Body of pancreas (tissue), 4 donors: ENCODE measurements around the gene FAM228B. TPM values are rescaled to one million over a fixed set of nuclear protein-coding genes. Genes with fewer than 3 reads are reported as not detected.
"Not testable (repeated sequence)": the region's sequence is repeated elsewhere in the genome, so short reads cannot be mapped to it uniquely, and the experiment has no call there.

Experiments
- ATAC-seq: fragments of 150-250 bp; one replicate; pipeline ENCODE4 v1.9.1; 2016
- DNase-seq, 4 donors: peaks; one replicate each; pipeline ENCODE4 v3.0.0-alpha.2; 2019
- H3K27ac ChIP-seq, 4 donors: fragments of 200-600 bp; sonication (generic); 1 replicate in 3 of 4; 2 replicates in 1 of 4; pipeline versions ENCODE4 v1.5.1 to v1.6.1; 2016 to 2019; ENCODE audit warnings: mild to moderate bottlenecking in 1 of 4, mixed read lengths in 1 of 4, moderate library complexity in 1 of 4
- H3K27me3 ChIP-seq, 2 donors: fragments of 200-600 bp; sonication (generic); one replicate each; pipeline ENCODE4 v1.6.0; 2016; ENCODE audit warnings: mild to moderate bottlenecking in 1 of 2
- H3K36me3 ChIP-seq, 2 donors: fragments of 200-600 bp; sonication (generic); replicated peaks in 1 of 2; 2 replicates each; pipeline ENCODE4 v1.5.1; 2016; ENCODE audit warnings: low read depth in 2 of 2; ENCODE audit not compliant: insufficient read depth in 1 of 2
- H3K4me1 ChIP-seq: fragments of 200-600 bp; sonication (generic); one replicate; pipeline ENCODE4 v1.6.0; 2016
- H3K4me3 ChIP-seq, 2 donors: fragments of 200-600 bp; sonication (generic); 1 replicate in 1 of 2; 2 replicates in 1 of 2; pipeline ENCODE4 v1.5.1; 2016 to 2019
- H3K9me3 ChIP-seq, 3 donors: fragments of 200-600 bp; sonication (generic); 1 replicate in 2 of 3; 2 replicates in 1 of 3; pipeline ENCODE4 v1.5.1; 2016
- POLR2A ChIP-seq, 3 donors: fragments of 450-650 bp; IDR thresholded peaks; one replicate each; pipeline ENCODE4 v1.6.1; 2016; ENCODE audit warnings: antibody characterized with exemption in 3 of 3, mild to moderate bottlenecking in 2 of 3
- WGBS, 2 donors: methylation state at CpG; one replicate each; pipeline ENCODE4 v1.1.5; 2017; 5-methylcytosine and 5-hydroxymethylcytosine counted together
- intact Hi-C: fragments of 100-400 bp; cut with DNase I; formaldehyde crosslinking; loops from one replicate; pipeline ENCODE4 v1.15.1; 2023
- total RNA-seq, 2 donors: library from RNA; depleted of rRNA; stranded (reverse); fragments of >200 nt; gene quantifications; one replicate each; pipeline ENCODE4 v1.1.0, GENCODE V29; 2016
- TF ChIP-seq, protein P1 (sequence below), 7 experiments: fragments of 450-650 bp in 4 of 7; fragments of 200-600 bp in 3 of 7; sonication (generic) in 3 of 7; IDR thresholded peaks; one replicate each; pipeline ENCODE4 v1.5.1; 2016 to 2019; ENCODE audit warnings: antibody characterized with exemption in 7 of 7

Gene FAM228B
- total RNA-seq, 2 donors from 2014 or later, result 6.5 to 56.7 TPM

DNA sequence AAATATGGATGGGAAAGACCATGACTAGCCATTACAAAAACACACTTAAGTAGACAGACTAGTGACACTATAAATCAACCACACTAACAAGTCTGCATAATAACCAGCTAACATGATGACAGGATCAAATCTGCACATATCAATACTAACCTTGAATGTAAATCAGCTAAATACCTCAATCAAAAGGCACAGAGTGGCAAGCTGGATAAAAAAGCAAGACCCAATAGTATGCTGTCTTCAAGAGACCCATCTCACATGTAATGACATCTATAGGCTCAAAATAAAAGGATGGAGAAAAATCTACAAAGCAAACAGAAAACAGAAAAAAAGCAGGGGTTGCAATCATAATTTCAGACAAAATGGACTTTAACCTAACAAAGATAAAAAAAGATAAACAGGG lies 16.5 kb upstream of the FAM228B start:
- Histone ChIP-seq H3K4me3 (no peak overlapping the region), H3K36me3 (no peaks in the 10 kb centered on the region), H3K4me1 (no peaks in the 10 kb centered on the region), H3K27me3 (no peaks in the 10 kb centered on the region), H3K9me3 (no peaks in the 10 kb centered on the region), H3K27ac (no peak overlapping the region)
- TF ChIP-seq, protein P1, sequence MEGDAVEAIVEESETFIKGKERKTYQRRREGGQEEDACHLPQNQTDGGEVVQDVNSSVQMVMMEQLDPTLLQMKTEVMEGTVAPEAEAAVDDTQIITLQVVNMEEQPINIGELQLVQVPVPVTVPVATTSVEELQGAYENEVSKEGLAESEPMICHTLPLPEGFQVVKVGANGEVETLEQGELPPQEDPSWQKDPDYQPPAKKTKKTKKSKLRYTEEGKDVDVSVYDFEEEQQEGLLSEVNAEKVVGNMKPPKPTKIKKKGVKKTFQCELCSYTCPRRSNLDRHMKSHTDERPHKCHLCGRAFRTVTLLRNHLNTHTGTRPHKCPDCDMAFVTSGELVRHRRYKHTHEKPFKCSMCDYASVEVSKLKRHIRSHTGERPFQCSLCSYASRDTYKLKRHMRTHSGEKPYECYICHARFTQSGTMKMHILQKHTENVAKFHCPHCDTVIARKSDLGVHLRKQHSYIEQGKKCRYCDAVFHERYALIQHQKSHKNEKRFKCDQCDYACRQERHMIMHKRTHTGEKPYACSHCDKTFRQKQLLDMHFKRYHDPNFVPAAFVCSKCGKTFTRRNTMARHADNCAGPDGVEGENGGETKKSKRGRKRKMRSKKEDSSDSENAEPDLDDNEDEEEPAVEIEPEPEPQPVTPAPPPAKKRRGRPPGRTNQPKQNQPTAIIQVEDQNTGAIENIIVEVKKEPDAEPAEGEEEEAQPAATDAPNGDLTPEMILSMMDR (IDR thresholded peaks at IDR 0.05), result no peak
- TF ChIP-seq POLR2A (IDR thresholded peaks at IDR 0.05), result no peak
- intact Hi-C loops, result no loop called here
- DNase-seq (no peak), ATAC-seq (no peak)

DNA sequence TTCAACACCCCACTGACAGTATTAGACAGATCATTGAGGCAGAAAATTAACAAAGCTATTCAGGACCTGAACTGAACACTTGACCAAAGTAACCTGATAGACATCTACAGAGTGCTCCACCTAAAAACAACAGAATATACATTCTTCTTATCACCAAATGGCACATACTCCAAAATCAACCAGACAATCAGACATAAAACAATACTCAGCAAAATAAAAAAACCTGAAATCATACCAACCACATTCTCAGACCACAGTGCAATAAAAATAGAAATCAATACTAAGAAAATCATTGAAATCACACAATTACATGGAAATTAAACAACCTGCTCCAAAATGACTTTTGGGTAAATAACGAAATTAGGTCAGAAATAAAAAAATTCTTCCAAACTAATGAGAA lies 15.9 kb upstream of the FAM228B start:
- H3K4me3 ChIP-seq, result no peak overlapping the region
- no peak overlapping the region for H3K27ac ChIP-seq
- no peaks in the 10 kb centered on the region for H3K4me1 ChIP-seq
- intact Hi-C loops, result no loop called here
- no peak for DNase-seq
- TF ChIP-seq, protein P1 (IDR thresholded peaks at IDR 0.05), result no peak
- no peak for TF ChIP-seq POLR2A (IDR thresholded peaks at IDR 0.05)
- WGBS, 2 donors, result 86 to 93% methylated on average over 1 of the region's 1 CpG
- H3K9me3 ChIP-seq, result no peaks in the 10 kb centered on the region
- ATAC-seq, result no peak
- H3K36me3 ChIP-seq, result no peaks in the 10 kb centered on the region
- no peaks in the 10 kb centered on the region for H3K27me3 ChIP-seq

DNA sequence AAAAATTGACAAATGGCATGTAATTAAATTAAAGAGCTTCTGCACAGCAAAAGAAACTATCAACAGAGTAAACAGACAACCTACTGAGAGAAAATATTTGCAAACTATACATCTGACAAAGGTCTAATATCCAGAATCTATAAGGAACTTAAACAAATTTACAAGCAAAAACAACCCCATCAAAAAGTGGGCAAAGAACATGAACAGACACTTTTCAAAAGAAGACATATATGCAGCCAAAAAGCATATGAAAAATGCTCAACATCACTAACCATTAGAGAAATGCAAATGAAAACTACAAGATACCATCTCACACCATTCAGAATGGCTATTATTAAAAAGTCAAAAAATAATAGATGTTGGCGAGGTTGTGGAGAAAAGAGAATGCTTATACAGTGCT lies 13.8 kb upstream of the FAM228B start:
- intact Hi-C loops, result not testable (repeated sequence)
- WGBS, 2 donors, result 93 to 100% methylated on average over 1 of the region's 1 CpG

DNA sequence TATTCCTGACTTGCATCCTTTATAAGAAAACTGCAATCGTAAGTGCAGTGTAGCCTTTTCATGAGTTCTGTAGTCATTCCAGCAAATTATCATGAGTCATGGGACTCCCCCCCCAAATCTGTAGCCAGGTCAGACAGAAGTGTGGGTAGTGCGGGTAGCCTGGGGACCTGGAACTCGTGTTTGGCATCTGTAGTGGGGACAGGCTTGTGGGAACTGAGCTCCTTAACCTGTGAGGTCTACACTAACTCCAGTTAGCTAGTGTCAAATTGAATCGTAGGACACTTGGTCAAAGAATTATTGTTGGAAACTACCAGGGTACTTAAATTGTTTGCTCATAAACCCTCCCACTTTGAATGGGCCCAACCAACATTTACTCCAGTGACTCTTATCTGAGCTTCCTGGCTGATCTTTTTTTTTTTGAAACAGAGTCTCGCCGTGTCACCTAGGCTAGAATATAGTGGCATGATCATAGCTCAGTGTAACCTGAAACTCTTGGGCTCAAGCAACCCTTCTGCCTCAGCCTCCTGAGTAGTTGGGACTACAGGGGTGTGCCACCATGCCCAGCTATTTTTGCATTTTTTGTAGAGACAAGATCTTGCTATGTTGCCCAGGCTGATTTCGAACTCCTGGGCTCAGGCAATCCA lies 12.5 kb upstream of the FAM228B start:
- no peak overlapping the region for H3K27ac ChIP-seq
- DNase-seq, result no peak
- ATAC-seq, result no peak
- 78 to 82% methylated on average over 7 of the region's 7 CpGs for WGBS, 2 donors
- no peaks in the 10 kb centered on the region for H3K9me3 ChIP-seq
- no peak overlapping the region for H3K4me3 ChIP-seq
- H3K27me3 ChIP-seq, result no peaks in the 10 kb centered on the region
- no peaks in the 10 kb centered on the region for H3K36me3 ChIP-seq
- TF ChIP-seq POLR2A (IDR thresholded peaks at IDR 0.05), result no peak
- TF ChIP-seq, protein P1 (IDR thresholded peaks at IDR 0.05), result no peak
- intact Hi-C loops, result no loop called here
- no peaks in the 10 kb centered on the region for H3K4me1 ChIP-seq

More for the DNA sequence above, 13.8 kb upstream of the FAM228B start:
- not testable (repeated sequence) for H3K36me3 ChIP-seq, H3K4me3 ChIP-seq, DNase-seq, H3K27me3 ChIP-seq, H3K27ac ChIP-seq, ATAC-seq, H3K9me3 ChIP-seq, H3K4me1 ChIP-seq

DNA sequence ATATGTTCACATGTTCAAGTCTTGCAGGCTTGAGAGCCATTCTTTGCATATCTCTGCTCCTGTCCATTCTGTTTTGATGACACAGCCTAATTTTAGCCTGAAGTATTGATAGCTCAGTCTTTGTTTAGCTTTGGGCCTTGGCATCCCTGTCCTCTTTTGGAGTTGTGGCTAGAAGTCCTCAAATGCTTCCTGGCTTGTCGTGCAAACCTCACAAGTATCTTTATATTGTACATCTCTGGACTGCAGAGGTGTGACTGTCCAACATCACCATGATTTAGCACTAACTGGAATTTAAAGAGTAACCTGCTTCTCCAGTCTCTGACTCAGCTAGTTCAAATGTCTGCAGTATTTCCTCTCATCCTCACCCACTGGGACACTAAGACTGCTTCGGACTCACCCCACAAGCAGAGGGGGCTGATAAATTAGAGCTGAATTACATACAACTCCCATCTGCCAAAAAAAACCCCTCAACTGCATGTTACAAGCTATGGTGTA lies 11.8 kb upstream of the FAM228B start:
- intact Hi-C loops, result no loop called here
- no peak for DNase-seq
- Histone ChIP-seq H3K27ac (no peak overlapping the region), H3K9me3 (no peaks in the 10 kb centered on the region), H3K4me3 (no peak overlapping the region), H3K36me3 (no peaks in the 10 kb centered on the region), H3K4me1 (no peaks in the 10 kb centered on the region), H3K27me3 (no peaks in the 10 kb centered on the region)
- 61 to 70% methylated on average over 2 of the region's 2 CpGs for WGBS, 2 donors
- TF ChIP-seq POLR2A (IDR thresholded peaks at IDR 0.05), result no peak
- TF ChIP-seq, protein P1 (IDR thresholded peaks at IDR 0.05), result no peak
- ATAC-seq, result no peak
